ENCODE results near the gene MECP2.

MECP2 gene

DNA sequence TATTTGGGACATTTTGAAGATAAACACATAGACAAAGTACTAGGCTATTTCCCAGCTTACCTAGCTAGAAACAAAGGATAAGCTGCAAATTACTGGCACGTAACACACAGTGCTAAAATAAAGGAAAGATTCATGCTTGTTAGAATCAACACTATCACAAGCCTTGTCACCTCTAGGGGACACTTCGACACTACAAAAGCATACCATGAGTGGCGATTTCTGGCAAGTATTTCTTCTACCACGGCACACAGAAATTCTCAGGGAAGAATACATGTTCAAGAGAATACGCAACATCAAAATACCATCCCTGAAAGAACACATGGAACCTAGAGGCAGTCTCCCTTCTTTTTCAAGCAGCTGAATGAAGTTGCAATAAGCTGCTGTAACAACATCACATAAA is 5.1 kb downstream of the MECP2 start:
- no peaks in the 10 kb centered on the region for H4K20me1 ChIP-seq (ENCODE audit: insufficient read depth)
- H3K4me2 ChIP-seq = no peak overlapping the region

DNA sequence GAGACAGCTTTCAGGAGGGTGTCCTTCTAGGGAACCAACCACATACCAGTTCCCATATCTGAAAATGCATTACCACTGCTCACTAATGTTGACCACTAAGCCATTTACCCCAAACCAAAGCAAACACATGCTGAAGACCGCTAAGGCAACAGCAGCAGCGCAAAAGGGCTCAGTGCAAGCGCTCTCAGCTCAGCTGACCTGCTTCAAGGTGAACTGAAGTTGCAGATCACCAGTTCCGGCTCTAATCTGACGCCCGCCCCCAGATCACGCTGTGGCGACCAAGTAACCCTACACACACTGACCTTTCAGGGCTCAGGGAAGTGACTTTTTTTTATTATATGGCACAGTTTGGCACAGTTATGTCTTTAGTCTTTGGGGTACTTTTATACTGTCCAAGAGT is 5.8 kb downstream of the MECP2 start:
- H2AFZ ChIP-seq (ENCODE audit: low read depth) = no peak overlapping the region
- H3K27ac ChIP-seq = no peak overlapping the region
- TF ChIP-seq, protein P1, sequence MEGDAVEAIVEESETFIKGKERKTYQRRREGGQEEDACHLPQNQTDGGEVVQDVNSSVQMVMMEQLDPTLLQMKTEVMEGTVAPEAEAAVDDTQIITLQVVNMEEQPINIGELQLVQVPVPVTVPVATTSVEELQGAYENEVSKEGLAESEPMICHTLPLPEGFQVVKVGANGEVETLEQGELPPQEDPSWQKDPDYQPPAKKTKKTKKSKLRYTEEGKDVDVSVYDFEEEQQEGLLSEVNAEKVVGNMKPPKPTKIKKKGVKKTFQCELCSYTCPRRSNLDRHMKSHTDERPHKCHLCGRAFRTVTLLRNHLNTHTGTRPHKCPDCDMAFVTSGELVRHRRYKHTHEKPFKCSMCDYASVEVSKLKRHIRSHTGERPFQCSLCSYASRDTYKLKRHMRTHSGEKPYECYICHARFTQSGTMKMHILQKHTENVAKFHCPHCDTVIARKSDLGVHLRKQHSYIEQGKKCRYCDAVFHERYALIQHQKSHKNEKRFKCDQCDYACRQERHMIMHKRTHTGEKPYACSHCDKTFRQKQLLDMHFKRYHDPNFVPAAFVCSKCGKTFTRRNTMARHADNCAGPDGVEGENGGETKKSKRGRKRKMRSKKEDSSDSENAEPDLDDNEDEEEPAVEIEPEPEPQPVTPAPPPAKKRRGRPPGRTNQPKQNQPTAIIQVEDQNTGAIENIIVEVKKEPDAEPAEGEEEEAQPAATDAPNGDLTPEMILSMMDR (conservative IDR thresholded peaks at IDR 0.05; ENCODE audit: low read depth, low read length) = no peak
- H3K27me3 ChIP-seq (ENCODE audit: insufficient read depth, low read depth) = no peaks in the 10 kb centered on the region
- no peak overlapping the region for H3K4me3 ChIP-seq (IDR thresholded peaks at IDR 0.05; ENCODE audit: insufficient read depth, low read depth, low read length)
- no peak overlapping the region for H3K9ac ChIP-seq
- H3K4me2 ChIP-seq = no peak overlapping the region
- no peaks in the 10 kb centered on the region for H4K20me1 ChIP-seq (ENCODE audit: insufficient read depth)
- peaks cover 79% of the 10 kb centered on the region for H3K79me2 ChIP-seq (ENCODE audit: insufficient read depth, low read depth)
- no peaks in the 10 kb centered on the region for H3K36me3 ChIP-seq (ENCODE audit: insufficient read depth)
- H3K4me1 ChIP-seq (ENCODE audit: low read depth, poor library complexity, severe bottlenecking) = peaks cover 32% of the 10 kb centered on the region

More for the DNA sequence above, 5.1 kb downstream of the MECP2 start:
- H3K27ac ChIP-seq = no peak overlapping the region
- no peak overlapping the region for H2AFZ ChIP-seq (ENCODE audit: low read depth)
- TF ChIP-seq, protein P1 (conservative IDR thresholded peaks at IDR 0.05; ENCODE audit: low read depth, low read length) = no peak
- H3K9ac ChIP-seq = no peak overlapping the region
- peaks cover 74% of the 10 kb centered on the region for H3K79me2 ChIP-seq (ENCODE audit: insufficient read depth, low read depth)
- H3K4me1 ChIP-seq (ENCODE audit: low read depth, poor library complexity, severe bottlenecking) = peaks cover 32% of the 10 kb centered on the region
- no peak overlapping the region for H3K4me3 ChIP-seq (IDR thresholded peaks at IDR 0.05; ENCODE audit: insufficient read depth, low read depth, low read length)
- no peaks in the 10 kb centered on the region for H3K36me3 ChIP-seq (ENCODE audit: insufficient read depth)
- H3K27me3 ChIP-seq (ENCODE audit: insufficient read depth, low read depth) = no peaks in the 10 kb centered on the region

DNA sequence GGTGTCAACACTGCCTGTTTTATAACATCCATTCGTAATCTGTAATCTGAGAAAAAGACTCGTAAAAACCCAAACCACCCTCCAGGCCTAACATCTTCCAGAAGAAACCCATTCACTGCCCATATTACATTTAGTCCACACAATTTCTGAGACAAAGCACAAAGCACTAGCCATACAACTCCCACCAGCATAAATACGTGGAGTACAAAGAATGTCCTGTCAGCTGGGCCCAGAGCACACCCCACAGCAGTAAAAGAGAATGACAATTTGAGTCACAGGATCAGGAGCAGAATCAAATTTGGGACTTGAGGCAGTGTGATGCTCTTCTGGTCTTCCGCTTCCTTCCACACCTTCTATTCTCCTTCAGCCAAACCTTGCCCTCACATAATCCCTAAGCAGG is 6.8 kb downstream of the MECP2 start:
- H3K9ac ChIP-seq = no peak overlapping the region
- H3K79me2 ChIP-seq (ENCODE audit: insufficient read depth, low read depth) = peaks cover 72% of the 10 kb centered on the region
- no peak overlapping the region for H3K4me3 ChIP-seq (IDR thresholded peaks at IDR 0.05; ENCODE audit: insufficient read depth, low read depth, low read length)
- peaks cover 27% of the 10 kb centered on the region for H3K4me1 ChIP-seq (ENCODE audit: low read depth, poor library complexity, severe bottlenecking)
- no peak overlapping the region for H3K4me2 ChIP-seq
- no peak overlapping the region for H3K27ac ChIP-seq
- no peaks in the 10 kb centered on the region for H3K36me3 ChIP-seq (ENCODE audit: insufficient read depth)
- TF ChIP-seq, protein P1 (conservative IDR thresholded peaks at IDR 0.05; ENCODE audit: low read depth, low read length) = no peak
- H4K20me1 ChIP-seq (ENCODE audit: insufficient read depth) = no peaks in the 10 kb centered on the region
- no peaks in the 10 kb centered on the region for H3K27me3 ChIP-seq (ENCODE audit: insufficient read depth, low read depth)
- H2AFZ ChIP-seq (ENCODE audit: low read depth) = no peak overlapping the region

DNA sequence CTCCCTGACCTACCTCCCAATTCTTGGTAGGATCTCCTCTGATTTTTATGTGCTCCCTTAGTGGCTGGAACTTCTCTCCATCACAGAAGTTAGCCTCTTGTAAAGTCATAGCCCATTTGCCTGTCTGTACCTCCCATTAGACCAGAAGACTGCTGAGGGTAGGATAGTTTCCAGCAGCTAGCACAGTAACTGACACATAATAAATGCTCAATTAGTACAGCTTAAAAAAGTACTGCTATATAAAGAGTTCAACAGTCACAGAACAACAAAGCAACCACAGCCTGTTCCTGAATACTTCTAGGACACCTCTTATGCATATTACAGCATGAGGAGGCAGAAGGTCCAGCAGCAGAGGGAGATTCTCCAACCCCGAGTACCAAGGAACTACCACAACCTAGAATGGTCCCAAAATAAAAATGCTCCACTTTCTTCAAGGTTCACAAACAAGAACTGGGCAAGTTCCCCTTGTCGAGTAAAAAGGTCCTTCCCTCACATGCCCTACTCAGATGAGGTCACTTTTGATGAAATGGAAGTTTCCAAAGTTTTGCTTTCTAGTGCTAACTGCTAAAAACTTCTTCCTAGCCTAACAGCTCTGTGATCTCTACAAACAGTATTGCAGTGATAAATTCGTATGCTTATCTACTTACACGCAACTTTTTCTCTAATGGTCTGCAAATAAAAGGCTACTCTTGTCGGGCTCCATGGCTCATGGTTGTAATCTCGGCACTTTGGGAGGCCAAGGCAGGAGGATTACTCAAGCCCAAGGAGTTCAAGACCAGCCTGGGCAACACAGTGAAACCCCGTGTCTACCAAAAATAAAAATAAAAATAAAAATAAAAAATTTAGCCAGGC is 12.8 kb downstream of the MECP2 start:
- H3K79me2 ChIP-seq (ENCODE audit: insufficient read depth, low read depth) = peaks cover 48% of the 10 kb centered on the region; the same call in 1 of the 2 replicates
- no peak overlapping the region for H3K4me3 ChIP-seq (IDR thresholded peaks at IDR 0.05; ENCODE audit: insufficient read depth, low read depth, low read length)
- H3K4me2 ChIP-seq = no peak overlapping the region
- no peaks in the 10 kb centered on the region for H3K4me1 ChIP-seq (ENCODE audit: low read depth, poor library complexity, severe bottlenecking)
- no peak overlapping the region for H2AFZ ChIP-seq (ENCODE audit: low read depth)
- no peak overlapping the region for H3K27ac ChIP-seq
- no peak overlapping the region for H3K9ac ChIP-seq
- TF ChIP-seq, protein P1 (conservative IDR thresholded peaks at IDR 0.05; ENCODE audit: low read depth, low read length) = no peak
- H4K20me1 ChIP-seq (ENCODE audit: insufficient read depth) = no peaks in the 10 kb centered on the region
- no peaks in the 10 kb centered on the region for H3K27me3 ChIP-seq (ENCODE audit: insufficient read depth, low read depth)
- H3K36me3 ChIP-seq (ENCODE audit: insufficient read depth) = no peaks in the 10 kb centered on the region
